Neural cell (in vitro differentiated cells): ENCODE results near the gene PARP8. TPM values are rescaled to one million over a fixed set of nuclear protein-coding genes. Genes with fewer than 3 reads are reported as not detected.

Source experiments
- H2AFZ ChIP-seq: fragments of 200-600, 300-800 bp; sonication (generic), shearing (Covaris generic); 2 replicates; pipeline ENCODE4 v1.6.0; 2014; ENCODE audit warnings: low read depth, mild to moderate bottlenecking, antibody characterized with exemption, low read length, moderate library complexity
- H3F3A ChIP-seq: fragments of 200-600 bp; shearing (Covaris generic); 2 replicates; pipeline ENCODE4 v1.6.1; 2016; ENCODE audit warnings: mild to moderate bottlenecking, moderate library complexity, mixed read lengths, antibody characterized with exemption, low read length; ENCODE audit not compliant: insufficient read depth, poor library complexity, severe bottlenecking
- H3K27ac ChIP-seq: fragments of 200-600, 300-800 bp; sonication (generic), shearing (Covaris generic); 2 replicates; pipeline ENCODE4 v1.5.1; 2014; ENCODE audit warnings: mild to moderate bottlenecking, low read length, moderate library complexity
- H3K27me3 ChIP-seq: fragments of 300-800, 200-600 bp; sonication (generic), shearing (Covaris generic); 2 replicates; pipeline ENCODE4 v1.6.0; 2014; ENCODE audit warnings: mild to moderate bottlenecking, low read depth, low read length, moderate library complexity; ENCODE audit not compliant: insufficient read depth
- H3K36me3 ChIP-seq: fragments of 300-800, 200-600 bp; sonication (generic), shearing (Covaris generic); 2 replicates; pipeline ENCODE4 v1.5.1; 2014; ENCODE audit warnings: mild to moderate bottlenecking, antibody characterized with exemption, low read length, moderate library complexity; ENCODE audit not compliant: insufficient read depth
- H3K4me2 ChIP-seq: fragments of 300-800, 200-600 bp; sonication (generic), shearing (Covaris generic); 2 replicates; pipeline ENCODE4 v1.6.0; 2014; ENCODE audit warnings: mild to moderate bottlenecking, low read length
- H3K4me3 ChIP-seq: fragments of 300-800, 200-600 bp; sonication (generic), shearing (Covaris generic); 2 replicates; pipeline ENCODE4 v1.5.1; 2014; ENCODE audit warnings: mild to moderate bottlenecking, low read length, moderate library complexity
- H3K79me2 ChIP-seq: fragments of 200-600 bp; shearing (Covaris generic); replicated peaks from 2 replicates; pipeline ENCODE4 v1.6.0; 2014; ENCODE audit warnings: mild to moderate bottlenecking, low read length, moderate library complexity; ENCODE audit not compliant: insufficient read depth
- H3K9ac ChIP-seq: fragments of 300-800, 200-600 bp; sonication (generic), shearing (Covaris generic); 2 replicates; pipeline ENCODE4 v1.6.1; 2016; ENCODE audit warnings: mild to moderate bottlenecking, low read length, mixed read lengths
- H3K9me2 ChIP-seq: fragments of 200-600 bp; shearing (Covaris generic); 2 replicates; pipeline ENCODE4 v1.6.1; 2016; ENCODE audit warnings: mild to moderate bottlenecking, low read length, mixed read lengths; ENCODE audit not compliant: insufficient read depth
- H3K9me3 ChIP-seq: fragments of 200-600, 300-800 bp; sonication (generic), shearing (Covaris generic); 2 replicates; pipeline ENCODE4 v1.6.1; 2016; ENCODE audit warnings: mild to moderate bottlenecking, mixed run types, low read length, moderate library complexity, mixed read lengths
- H4K20me1 ChIP-seq: fragments of 200-600 bp; shearing (Covaris generic); 2 replicates; pipeline ENCODE4 v1.6.1; 2016; ENCODE audit warnings: mild to moderate bottlenecking, mixed run types; ENCODE audit not compliant: insufficient read depth
- EP300 ChIP-seq: fragments of 450-650 bp; conservative IDR thresholded peaks from 2 replicates; pipeline ENCODE4 v1.6.1; 2014; ENCODE audit warnings: antibody characterized with exemption, mild to moderate bottlenecking, moderate library complexity; ENCODE audit not compliant: poor library complexity, severe bottlenecking
- EZH2 ChIP-seq: fragments of 200-600, 300-800 bp; shearing (Covaris generic), sonication (generic); IDR thresholded peaks from 2 replicates; pipeline ENCODE4 v1.6.1; 2014; ENCODE audit warnings: antibody characterized with exemption, low read length, borderline replicate concordance, mild to moderate bottlenecking; ENCODE audit not compliant: insufficient read depth, poor library complexity, severe bottlenecking
- MXI1 ChIP-seq: fragments of 450-650 bp; conservative IDR thresholded peaks from 2 replicates; pipeline ENCODE4 v1.6.1; 2014; ENCODE audit warnings: antibody characterized with exemption, mild to moderate bottlenecking; ENCODE audit not compliant: poor library complexity, severe bottlenecking
- POLR2AphosphoS5 ChIP-seq: IDR thresholded peaks from 2 replicates; pipeline ENCODE4 v1.6.1; 2012
- RAD21 ChIP-seq: fragments of 450-650 bp; conservative IDR thresholded peaks from 2 replicates; pipeline ENCODE4 v1.6.1; 2014; ENCODE audit warnings: antibody characterized with exemption, mild to moderate bottlenecking, moderate library complexity
- SMC3 ChIP-seq: fragments of 450-650 bp; conservative IDR thresholded peaks from 2 replicates; pipeline ENCODE4 v1.6.1; 2014; ENCODE audit warnings: antibody characterized with exemption, mild to moderate bottlenecking, moderate library complexity; ENCODE audit not compliant: poor library complexity
- TAF1 ChIP-seq: IDR thresholded peaks from 2 replicates; pipeline ENCODE4 v1.6.1; 2012; ENCODE audit warnings: low read depth
- polyA plus RNA-seq: library from polyadenylated mRNA; depleted of rRNA; stranded (reverse); fragments of >200 nt; gene quantifications from 2 replicates; pipeline ENCODE4 v1.2.3, GENCODE V29; 2014
- TF ChIP-seq, protein P1 (sequence below): IDR thresholded peaks from 2 replicates; pipeline ENCODE4 v1.6.1; 2012; ENCODE audit warnings: borderline replicate concordance
- TF ChIP-seq, protein P2 (sequence below): fragments of 450-650 bp; IDR thresholded peaks from 2 replicates; pipeline ENCODE4 v1.5.1; 2014; ENCODE audit warnings: antibody characterized with exemption, mild to moderate bottlenecking, moderate library complexity; ENCODE audit not compliant: poor library complexity, severe bottlenecking

The PARP8 gene
- polyA plus RNA-seq, 1 donor from 2014 or later: 29.9 TPM

DNA sequence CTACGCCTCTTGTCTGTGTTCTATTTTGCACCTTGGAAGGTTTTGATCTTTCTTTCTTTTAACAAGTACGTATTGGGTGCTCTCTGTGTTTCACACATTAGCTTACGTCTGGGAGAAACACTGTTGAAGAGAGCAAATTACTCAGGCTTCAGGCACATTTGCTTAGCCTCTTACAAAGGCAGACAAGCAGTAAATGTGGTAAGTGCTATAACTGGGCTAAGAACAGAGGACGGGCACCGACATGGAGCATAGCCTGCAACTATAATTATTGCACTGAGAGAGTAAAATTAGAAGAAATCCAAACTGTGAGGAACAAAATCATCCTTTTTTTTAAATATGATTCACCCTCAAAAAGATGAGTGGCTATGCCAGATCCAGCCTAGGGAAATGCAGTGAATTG is 9.4 kb upstream of the PARP8 start:
- Histone ChIP-seq H2AFZ (no peak overlapping the region), H3K9ac (no peak overlapping the region), H3K9me2 (no peaks in the 10 kb centered on the region), H3F3A (no peaks in the 10 kb centered on the region), H3K27me3 (no peaks in the 10 kb centered on the region), H4K20me1 (no peaks in the 10 kb centered on the region), H3K27ac (no peak overlapping the region), H3K4me2 (no peak overlapping the region), H3K36me3 (no peaks in the 10 kb centered on the region), H3K9me3 (no peaks in the 10 kb centered on the region), H3K4me3 (no peak overlapping the region), H3K79me2 (no peaks in the 10 kb centered on the region)
- no peak for TF ChIP-seq POLR2AphosphoS5
- no peak for TF ChIP-seq RAD21
- TF ChIP-seq, protein P1, sequence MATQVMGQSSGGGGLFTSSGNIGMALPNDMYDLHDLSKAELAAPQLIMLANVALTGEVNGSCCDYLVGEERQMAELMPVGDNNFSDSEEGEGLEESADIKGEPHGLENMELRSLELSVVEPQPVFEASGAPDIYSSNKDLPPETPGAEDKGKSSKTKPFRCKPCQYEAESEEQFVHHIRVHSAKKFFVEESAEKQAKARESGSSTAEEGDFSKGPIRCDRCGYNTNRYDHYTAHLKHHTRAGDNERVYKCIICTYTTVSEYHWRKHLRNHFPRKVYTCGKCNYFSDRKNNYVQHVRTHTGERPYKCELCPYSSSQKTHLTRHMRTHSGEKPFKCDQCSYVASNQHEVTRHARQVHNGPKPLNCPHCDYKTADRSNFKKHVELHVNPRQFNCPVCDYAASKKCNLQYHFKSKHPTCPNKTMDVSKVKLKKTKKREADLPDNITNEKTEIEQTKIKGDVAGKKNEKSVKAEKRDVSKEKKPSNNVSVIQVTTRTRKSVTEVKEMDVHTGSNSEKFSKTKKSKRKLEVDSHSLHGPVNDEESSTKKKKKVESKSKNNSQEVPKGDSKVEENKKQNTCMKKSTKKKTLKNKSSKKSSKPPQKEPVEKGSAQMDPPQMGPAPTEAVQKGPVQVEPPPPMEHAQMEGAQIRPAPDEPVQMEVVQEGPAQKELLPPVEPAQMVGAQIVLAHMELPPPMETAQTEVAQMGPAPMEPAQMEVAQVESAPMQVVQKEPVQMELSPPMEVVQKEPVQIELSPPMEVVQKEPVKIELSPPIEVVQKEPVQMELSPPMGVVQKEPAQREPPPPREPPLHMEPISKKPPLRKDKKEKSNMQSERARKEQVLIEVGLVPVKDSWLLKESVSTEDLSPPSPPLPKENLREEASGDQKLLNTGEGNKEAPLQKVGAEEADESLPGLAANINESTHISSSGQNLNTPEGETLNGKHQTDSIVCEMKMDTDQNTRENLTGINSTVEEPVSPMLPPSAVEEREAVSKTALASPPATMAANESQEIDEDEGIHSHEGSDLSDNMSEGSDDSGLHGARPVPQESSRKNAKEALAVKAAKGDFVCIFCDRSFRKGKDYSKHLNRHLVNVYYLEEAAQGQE: no peak
- no peak for TF ChIP-seq SMC3
- TF ChIP-seq, protein P2, sequence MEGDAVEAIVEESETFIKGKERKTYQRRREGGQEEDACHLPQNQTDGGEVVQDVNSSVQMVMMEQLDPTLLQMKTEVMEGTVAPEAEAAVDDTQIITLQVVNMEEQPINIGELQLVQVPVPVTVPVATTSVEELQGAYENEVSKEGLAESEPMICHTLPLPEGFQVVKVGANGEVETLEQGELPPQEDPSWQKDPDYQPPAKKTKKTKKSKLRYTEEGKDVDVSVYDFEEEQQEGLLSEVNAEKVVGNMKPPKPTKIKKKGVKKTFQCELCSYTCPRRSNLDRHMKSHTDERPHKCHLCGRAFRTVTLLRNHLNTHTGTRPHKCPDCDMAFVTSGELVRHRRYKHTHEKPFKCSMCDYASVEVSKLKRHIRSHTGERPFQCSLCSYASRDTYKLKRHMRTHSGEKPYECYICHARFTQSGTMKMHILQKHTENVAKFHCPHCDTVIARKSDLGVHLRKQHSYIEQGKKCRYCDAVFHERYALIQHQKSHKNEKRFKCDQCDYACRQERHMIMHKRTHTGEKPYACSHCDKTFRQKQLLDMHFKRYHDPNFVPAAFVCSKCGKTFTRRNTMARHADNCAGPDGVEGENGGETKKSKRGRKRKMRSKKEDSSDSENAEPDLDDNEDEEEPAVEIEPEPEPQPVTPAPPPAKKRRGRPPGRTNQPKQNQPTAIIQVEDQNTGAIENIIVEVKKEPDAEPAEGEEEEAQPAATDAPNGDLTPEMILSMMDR: no peak
- no peak for TF ChIP-seq EZH2
- no peak for TF ChIP-seq TAF1
- no peak for TF ChIP-seq EP300
- no peak for TF ChIP-seq MXI1

DNA sequence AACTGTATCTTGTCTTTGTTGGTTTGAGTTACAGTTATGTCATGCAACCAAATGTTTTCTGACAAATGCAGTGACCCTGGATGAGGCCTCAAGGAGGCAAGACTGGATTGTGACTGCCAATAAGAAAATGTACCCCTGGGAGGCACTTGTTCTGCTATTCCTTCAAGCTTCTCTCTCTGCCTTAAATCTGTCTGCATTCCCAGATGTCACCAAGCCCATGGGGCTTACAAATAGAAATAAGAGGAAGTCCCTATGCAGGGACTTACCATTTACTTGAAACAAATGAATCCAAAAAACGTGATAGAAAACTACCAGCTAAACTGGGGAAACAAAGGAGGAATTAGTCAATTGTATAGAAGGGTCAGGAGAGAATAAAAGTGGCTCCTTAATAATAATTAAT is 8.2 kb upstream of the PARP8 start:
- no peaks in the 10 kb centered on the region for H3K9me2 ChIP-seq

More for the DNA sequence above, 8.2 kb upstream of the PARP8 start:
- Histone ChIP-seq H3K4me3 (no peak overlapping the region), H3K9ac (no peak overlapping the region), H3K9me3 (no peaks in the 10 kb centered on the region), H2AFZ (no peak overlapping the region), H3K27me3 (no peaks in the 10 kb centered on the region), H3K79me2 (no peaks in the 10 kb centered on the region), H4K20me1 (no peaks in the 10 kb centered on the region), H3K36me3 (no peaks in the 10 kb centered on the region), H3K4me2 (no peak overlapping the region), H3K27ac (no peak overlapping the region), H3F3A (no peaks in the 10 kb centered on the region)
- TF ChIP-seq SMC3 (no peak), MXI1 (no peak), TAF1 (no peak), EZH2 (no peak), RAD21 (no peak)
- TF ChIP-seq, protein P2: no peak
